Esophagus muscularis mucosa (tissue), 4 donors: ENCODE results near the gene FARSB. TPM values are rescaled to one million over a fixed set of nuclear protein-coding genes. Genes with fewer than 3 reads are reported as not detected.

ENCODE experiments used
- DNase-seq: peaks from one replicate; pipeline ENCODE4 v3.0.0-alpha.2; 2017; ENCODE audit errors: extremely low spot score
- H3K27ac ChIP-seq, 4 donors: fragments of 200-600 bp; sonication (generic); replicated peaks in 1 of 4; 1 replicate in 3 of 4; 2 replicates in 1 of 4; pipeline ENCODE4 v1.5.1; 2016 to 2019; ENCODE audit warnings: mild to moderate bottlenecking in 1 of 4
- H3K27me3 ChIP-seq, 4 donors: fragments of 200-600 bp; sonication (generic); one replicate each; pipeline versions ENCODE4 v1.5.1 to v1.6.0; 2016 to 2019
- H3K36me3 ChIP-seq, 4 donors: fragments of 200-600 bp; sonication (generic); one replicate each; pipeline ENCODE4 v1.5.1; 2016 to 2019
- H3K4me1 ChIP-seq, 4 donors: fragments of 200-600 bp; sonication (generic); one replicate each; pipeline ENCODE4 v1.5.1; 2016 to 2019
- H3K4me3 ChIP-seq, 4 donors: fragments of 200-600 bp; sonication (generic); 1 replicate in 2 of 4; 2 replicates in 2 of 4; pipeline ENCODE4 v1.5.1; 2016 to 2019; ENCODE audit warnings: mild to moderate bottlenecking in 4 of 4, moderate library complexity in 1 of 4
- H3K9me3 ChIP-seq, 4 donors: fragments of 200-600 bp; sonication (generic); 1 replicate in 3 of 4; 2 replicates in 1 of 4; pipeline ENCODE4 v1.5.1; 2016 to 2019
- CTCF ChIP-seq, 3 experiments: fragments of 200-600 bp in 2 of 3; fragments of 450-650 bp in 1 of 3; sonication (generic) in 2 of 3; IDR thresholded peaks; one replicate each; pipeline ENCODE4 v1.5.1; 2017 to 2019; ENCODE audit warnings: antibody characterized with exemption in 3 of 3, mild to moderate bottlenecking in 2 of 3, moderate library complexity in 1 of 3
- EP300 ChIP-seq: sonication (generic); formaldehyde crosslinking; IDR thresholded peaks from one replicate; pipeline ENCODE4 v1.6.1; 2017; ENCODE audit warnings: antibody characterized with exemption
- POLR2A ChIP-seq: fragments of 450-650 bp; IDR thresholded peaks from one replicate; pipeline ENCODE4 v1.6.1; 2017; ENCODE audit warnings: antibody characterized with exemption, moderate library complexity, mild to moderate bottlenecking, low read depth
- POLR2AphosphoS5 ChIP-seq, 2 donors: sonication (generic); formaldehyde crosslinking; IDR thresholded peaks; one replicate each; pipeline ENCODE4 v1.6.1; 2017; ENCODE audit warnings: antibody characterized with exemption in 2 of 2
- WGBS: methylation state at CpG from one replicate; pipeline ENCODE4 v1.1.5; 2018; 5-methylcytosine and 5-hydroxymethylcytosine counted together
- intact Hi-C: fragments of 100-400 bp; cut with DNase I; formaldehyde crosslinking; loops from one replicate; pipeline ENCODE4 v1.15.1; 2023
- total RNA-seq, 4 donors: library from RNA; depleted of rRNA; stranded (reverse); fragments of >200 nt; gene quantifications; one replicate each; pipeline versions ENCODE4 v1.1.0 to v1.2.1, GENCODE V29; 2016

Gene FARSB
- total RNA-seq, 4 donors from 2014 or later, result 11.9 to 14.4 (median 12.4) TPM

GRCh38 chr2:222656526-222657446, 894 bp upstream of the FARSB start:
- Histone ChIP-seq H3K4me1 (peaks cover 15 to 39% (median 31%) of the 10 kb centered on the region in 4 donors), H3K27me3 (no peaks in the 10 kb centered on the region), H3K9me3 (no peaks in the 10 kb centered on the region), H3K36me3 (no peaks in the 10 kb centered on the region), H3K27ac (peak overlapping the region; percentile 82 to 87 (median 84)), H3K4me3 (peak overlapping the region; percentile 68 to 92 (median 83))
- no peak for DNase-seq
- intact Hi-C loops, result no loop called here
- TF ChIP-seq POLR2AphosphoS5 (IDR thresholded peaks at IDR 0.05) (no peak), POLR2A (no peak), EP300 (no peak), CTCF (IDR thresholded peaks at IDR 0.05) (no peak)
- WGBS, result 11% methylated on average over 11 of the region's 13 CpGs

- Histone ChIP-seq H3K4me3 (no peak overlapping the region), H3K9me3 (no peaks in the 10 kb centered on the region), H3K27me3 (no peaks in the 10 kb centered on the region), H3K27ac (no peak overlapping the region), H3K4me1 (peaks cover 15 to 43% (median 31%) of the 10 kb centered on the region in 4 donors), H3K36me3 (peaks cover 0 to 3% (median 2%) of the 10 kb centered on the region in 4 donors)
- intact Hi-C loops, result no loop called here
- TF ChIP-seq POLR2AphosphoS5 (IDR thresholded peaks at IDR 0.05) (no peak), EP300 (no peak)
- DNase-seq, result no peak
Measured at GRCh38 chr2:222653280-222653679, 2.6 kb downstream of the FARSB start.

- Histone ChIP-seq H3K27ac (no peak overlapping the region), H3K27me3 (no peaks in the 10 kb centered on the region), H3K36me3 (peaks cover 0 to 9% (median 8%) of the 10 kb centered on the region in 4 donors), H3K4me3 (no peak overlapping the region), H3K9me3 (no peaks in the 10 kb centered on the region), H3K4me1 (peaks cover 15 to 43% (median 31%) of the 10 kb centered on the region in 4 donors)
- 81% methylated on average over 8 of the region's 8 CpGs for WGBS
- DNase-seq, result no peak
- TF ChIP-seq POLR2A, result no peak
- no peak for TF ChIP-seq EP300
- TF ChIP-seq POLR2AphosphoS5 (IDR thresholded peaks at IDR 0.05), result no peak
- no peak for TF ChIP-seq CTCF (IDR thresholded peaks at IDR 0.05)
- intact Hi-C loops, result no loop called here
Measured at GRCh38 chr2:222652491-222653255, 3.2 kb downstream of the FARSB start.

GRCh38 chr2:222651718-222652418, 4.0 kb downstream of the FARSB start:
- intact Hi-C loops, result no loop called here
- DNase-seq, result no peak
- H3K4me1 ChIP-seq, result peaks cover 14 to 41% (median 29%) of the 10 kb centered on the region in 4 donors
- no peaks in the 10 kb centered on the region for H3K27me3 ChIP-seq
- H3K36me3 ChIP-seq, result peaks cover 0 to 17% (median 16%) of the 10 kb centered on the region in 4 donors
- no peaks in the 10 kb centered on the region for H3K9me3 ChIP-seq
- no peak overlapping the region for H3K4me3 ChIP-seq
- TF ChIP-seq POLR2A, result no peak
- TF ChIP-seq POLR2AphosphoS5 (IDR thresholded peaks at IDR 0.05), result no peak
- no peak for TF ChIP-seq CTCF (IDR thresholded peaks at IDR 0.05)
- no peak for TF ChIP-seq EP300
- no peak overlapping the region for H3K27ac ChIP-seq
- 91% methylated on average over 4 of the region's 4 CpGs for WGBS
